Medulla oblongata (tissue), 1 donor: Measurements from ENCODE around the gene KIR2DL1.
"Not testable (repeated sequence)": the region's sequence is repeated elsewhere in the genome, so short reads cannot be mapped to it uniquely, and the experiment has no call there.

ENCODE experiments used
- DNase-seq: peaks from one replicate; pipeline ENCODE4 v3.0.0-alpha.2; 2015; ENCODE audit errors: extremely low spot score

KIR2DL1 gene

GRCh38 chr19:54817670-54818536 is 48.3 kb downstream of the KIR2DL1 start:
- no peak for DNase-seq

- DNase-seq, result not testable (repeated sequence)
These were observed 54.8 kb downstream of the KIR2DL1 start for GRCh38 chr19:54824416-54824815.

- DNase-seq, result not testable (repeated sequence)
These were observed 55.7 kb downstream of the KIR2DL1 start for GRCh38 chr19:54825326-54825725.

- DNase-seq, result not testable (repeated sequence)
These were observed 58.5 kb downstream of the KIR2DL1 start for GRCh38 chr19:54828064-54828463.

GRCh38 chr19:54832496-54832895 is 62.9 kb downstream of the KIR2DL1 start, which contains the start of gene KIR2DS4:
Gene KIR2DS4, plus strand, starts transcription at chr19:54832676.
- not testable (repeated sequence) for DNase-seq
